ENCODE measurements around the gene TAP1. TPM values are rescaled to one million over a fixed set of nuclear protein-coding genes. Genes with fewer than 3 reads are reported as not detected.
A peak's percentile ranks its signal among the peaks of the same experiment; 100 is the strongest.

TAP1 gene
- total and polyA plus RNA-seq, 9 of the 15 experiments (the other 6 are each of a cell fraction or from before 2014, with no cell fraction given) = 1.3 to 6.0 (median 4.2) TPM

DNA sequence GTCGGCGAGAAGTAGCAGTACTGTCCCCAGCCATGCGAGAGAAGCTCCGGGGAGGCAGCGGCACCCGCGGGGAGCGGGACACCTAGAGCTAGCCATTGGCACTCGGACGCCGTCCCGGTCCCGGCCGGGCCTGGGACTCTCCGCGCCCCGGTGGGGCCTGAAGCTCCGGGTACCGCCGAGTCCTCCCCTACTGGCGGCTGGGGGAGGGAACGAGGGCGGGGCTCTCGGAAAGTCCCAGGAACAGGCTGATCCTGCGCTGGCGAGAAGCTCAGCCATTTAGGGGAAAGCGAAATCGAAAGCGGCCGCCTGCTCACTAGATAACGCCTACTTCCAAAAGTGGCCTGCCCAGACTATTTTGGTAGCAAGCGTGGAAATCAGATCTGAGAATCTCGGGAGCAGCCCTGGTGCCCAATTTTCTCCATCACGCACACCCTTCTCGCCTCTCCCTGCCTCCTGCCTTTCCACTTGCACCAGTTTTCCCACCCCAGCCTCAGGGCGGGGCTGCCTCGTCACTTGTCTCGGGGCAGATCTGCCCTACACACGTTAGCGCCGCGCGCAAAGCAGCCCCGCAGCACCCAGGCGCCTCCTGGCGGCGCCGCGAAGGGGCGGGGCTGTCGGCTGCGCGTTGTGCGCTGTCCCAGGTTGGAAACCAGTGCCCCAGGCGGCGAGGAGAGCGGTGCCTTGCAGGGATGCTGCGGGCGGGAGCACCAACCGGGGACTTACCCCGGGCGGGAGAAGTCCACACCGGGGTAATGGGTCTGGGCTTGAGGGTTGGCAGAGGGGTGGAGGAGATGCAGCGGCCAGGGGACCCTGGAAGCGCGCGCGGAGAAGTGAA is at the start of gene TAP1, which contains the start of gene PSMB9 (continued):
- TF ChIP-seq, protein P1, sequence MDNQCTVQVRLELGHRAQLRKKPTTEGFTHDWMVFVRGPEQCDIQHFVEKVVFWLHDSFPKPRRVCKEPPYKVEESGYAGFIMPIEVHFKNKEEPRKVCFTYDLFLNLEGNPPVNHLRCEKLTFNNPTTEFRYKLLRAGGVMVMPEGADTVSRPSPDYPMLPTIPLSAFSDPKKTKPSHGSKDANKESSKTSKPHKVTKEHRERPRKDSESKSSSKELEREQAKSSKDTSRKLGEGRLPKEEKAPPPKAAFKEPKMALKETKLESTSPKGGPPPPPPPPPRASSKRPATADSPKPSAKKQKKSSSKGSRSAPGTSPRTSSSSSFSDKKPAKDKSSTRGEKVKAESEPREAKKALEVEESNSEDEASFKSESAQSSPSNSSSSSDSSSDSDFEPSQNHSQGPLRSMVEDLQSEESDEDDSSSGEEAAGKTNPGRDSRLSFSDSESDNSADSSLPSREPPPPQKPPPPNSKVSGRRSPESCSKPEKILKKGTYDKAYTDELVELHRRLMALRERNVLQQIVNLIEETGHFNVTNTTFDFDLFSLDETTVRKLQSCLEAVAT (IDR thresholded peaks at IDR 0.05) = peak; percentile 46 to 48; a peak in 2 of 4 replicates
- TF ChIP-seq, protein P2, sequence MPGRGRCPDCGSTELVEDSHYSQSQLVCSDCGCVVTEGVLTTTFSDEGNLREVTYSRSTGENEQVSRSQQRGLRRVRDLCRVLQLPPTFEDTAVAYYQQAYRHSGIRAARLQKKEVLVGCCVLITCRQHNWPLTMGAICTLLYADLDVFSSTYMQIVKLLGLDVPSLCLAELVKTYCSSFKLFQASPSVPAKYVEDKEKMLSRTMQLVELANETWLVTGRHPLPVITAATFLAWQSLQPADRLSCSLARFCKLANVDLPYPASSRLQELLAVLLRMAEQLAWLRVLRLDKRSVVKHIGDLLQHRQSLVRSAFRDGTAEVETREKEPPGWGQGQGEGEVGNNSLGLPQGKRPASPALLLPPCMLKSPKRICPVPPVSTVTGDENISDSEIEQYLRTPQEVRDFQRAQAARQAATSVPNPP (IDR thresholded peaks at IDR 0.05; ENCODE audit: borderline replicate concordance, insufficient read depth, insufficient read length) = no peak
- TF ChIP-seq SIN3A (IDR thresholded peaks at IDR 0.05; ENCODE audit: borderline replicate concordance in 2 of 2, control insufficient read depth in 1 of 2, low read depth in 2 of 2, low read length in 2 of 2) (peak in 1 of 2 experiments; percentile 52; a peak in 1 of 4 replicates), NR3C1 (CRISPR knock-in tag; IDR thresholded peaks at IDR 0.05) (no peak), MBD2 (IDR thresholded peaks at IDR 0.05; ENCODE audit: borderline replicate concordance, low read depth) (peak; percentile 41; the same call in 1 of the 2 replicates), NFIC (IDR thresholded peaks at IDR 0.05) (no peak; the same call in 1 of the 2 replicates), PTRF (tag; IDR thresholded peaks at IDR 0.05) (no peak), MTA2 (IDR thresholded peaks at IDR 0.05; ENCODE audit: low read depth) (no peak), PHF20 (IDR thresholded peaks at IDR 0.05; ENCODE audit: partially characterized antibody) (peak; percentile 10), ELF4 (CRISPR knock-in tag; IDR thresholded peaks at IDR 0.05) (no peak), KAT8 (IDR thresholded peaks at IDR 0.05; ENCODE audit: low read depth) (no peak), NR4A1 (CRISPR knock-in tag; IDR thresholded peaks at IDR 0.05) (no peak), NR4A1 (tag; IDR thresholded peaks at IDR 0.05) (no peak)
- TF ChIP-seq, protein P3, sequence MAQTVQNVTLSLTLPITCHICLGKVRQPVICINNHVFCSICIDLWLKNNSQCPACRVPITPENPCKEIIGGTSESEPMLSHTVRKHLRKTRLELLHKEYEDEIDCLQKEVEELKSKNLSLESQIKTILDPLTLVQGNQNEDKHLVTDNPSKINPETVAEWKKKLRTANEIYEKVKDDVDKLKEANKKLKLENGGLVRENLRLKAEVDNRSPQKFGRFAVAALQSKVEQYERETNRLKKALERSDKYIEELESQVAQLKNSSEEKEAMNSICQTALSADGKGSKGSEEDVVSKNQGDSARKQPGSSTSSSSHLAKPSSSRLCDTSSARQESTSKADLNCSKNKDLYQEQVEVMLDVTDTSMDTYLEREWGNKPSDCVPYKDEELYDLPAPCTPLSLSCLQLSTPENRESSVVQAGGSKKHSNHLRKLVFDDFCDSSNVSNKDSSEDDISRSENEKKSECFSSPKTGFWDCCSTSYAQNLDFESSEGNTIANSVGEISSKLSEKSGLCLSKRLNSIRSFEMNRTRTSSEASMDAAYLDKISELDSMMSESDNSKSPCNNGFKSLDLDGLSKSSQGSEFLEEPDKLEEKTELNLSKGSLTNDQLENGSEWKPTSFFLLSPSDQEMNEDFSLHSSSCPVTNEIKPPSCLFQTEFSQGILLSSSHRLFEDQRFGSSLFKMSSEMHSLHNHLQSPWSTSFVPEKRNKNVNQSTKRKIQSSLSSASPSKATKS (CRISPR knock-in tag; IDR thresholded peaks at IDR 0.05) = no peak
- TF ChIP-seq, protein P4, sequence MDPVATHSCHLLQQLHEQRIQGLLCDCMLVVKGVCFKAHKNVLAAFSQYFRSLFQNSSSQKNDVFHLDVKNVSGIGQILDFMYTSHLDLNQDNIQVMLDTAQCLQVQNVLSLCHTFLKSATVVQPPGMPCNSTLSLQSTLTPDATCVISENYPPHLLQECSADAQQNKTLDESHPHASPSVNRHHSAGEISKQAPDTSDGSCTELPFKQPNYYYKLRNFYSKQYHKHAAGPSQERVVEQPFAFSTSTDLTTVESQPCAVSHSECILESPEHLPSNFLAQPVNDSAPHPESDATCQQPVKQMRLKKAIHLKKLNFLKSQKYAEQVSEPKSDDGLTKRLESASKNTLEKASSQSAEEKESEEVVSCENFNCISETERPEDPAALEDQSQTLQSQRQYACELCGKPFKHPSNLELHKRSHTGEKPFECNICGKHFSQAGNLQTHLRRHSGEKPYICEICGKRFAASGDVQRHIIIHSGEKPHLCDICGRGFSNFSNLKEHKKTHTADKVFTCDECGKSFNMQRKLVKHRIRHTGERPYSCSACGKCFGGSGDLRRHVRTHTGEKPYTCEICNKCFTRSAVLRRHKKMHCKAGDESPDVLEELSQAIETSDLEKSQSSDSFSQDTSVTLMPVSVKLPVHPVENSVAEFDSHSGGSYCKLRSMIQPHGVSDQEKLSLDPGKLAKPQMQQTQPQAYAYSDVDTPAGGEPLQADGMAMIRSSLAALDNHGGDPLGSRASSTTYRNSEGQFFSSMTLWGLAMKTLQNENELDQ (CRISPR knock-in tag; IDR thresholded peaks at IDR 0.05; ENCODE audit: borderline replicate concordance) = 0 out of 2 replicates have a peak, but pooled peaks have one; percentile 90

Measured in K562 (cell line).